PC-3 (cell line): ENCODE measurements around the gene LHX2.

Source experiments
- CTCF ChIP-seq: fragments of 300-600 bp; sonication (generic); conservative IDR thresholded peaks from 2 replicates; pipeline ENCODE4 v1.5.1; 2017; ENCODE audit warnings: antibody characterized with exemption, low read depth, mild to moderate bottlenecking, low read length
- EZH2 ChIP-seq: fragments of 300-600 bp; sonication (generic); IDR thresholded peaks from one replicate; pipeline ENCODE4 v1.6.1; 2017; ENCODE audit warnings: antibody characterized with exemption, mild to moderate bottlenecking, low read length; ENCODE audit not compliant: unreplicated experiment
- EZH2phosphoT487 ChIP-seq: fragments of 300-600 bp; sonication (generic); IDR thresholded peaks from 2 replicates; pipeline ENCODE4 v1.6.1; 2018; ENCODE audit warnings: mild to moderate bottlenecking, antibody characterized with exemption, low read length, borderline replicate concordance

GRCh38 chr9:123974471-123974870 is 37.1 kb upstream of the LHX2 start:
- TF ChIP-seq CTCF (no peak), EZH2 (no peak), EZH2phosphoT487 (no peak)
